HG03571 (cell line): Measurements from ENCODE around the gene GIPC1.

Source experiments
- ATAC-seq: cut with Tn5 transposase; IDR thresholded peaks from one replicate; pipeline ENCODE4 v1.9.1; 2021; ENCODE audit not compliant: unreplicated experiment

GIPC1 gene

DNA sequence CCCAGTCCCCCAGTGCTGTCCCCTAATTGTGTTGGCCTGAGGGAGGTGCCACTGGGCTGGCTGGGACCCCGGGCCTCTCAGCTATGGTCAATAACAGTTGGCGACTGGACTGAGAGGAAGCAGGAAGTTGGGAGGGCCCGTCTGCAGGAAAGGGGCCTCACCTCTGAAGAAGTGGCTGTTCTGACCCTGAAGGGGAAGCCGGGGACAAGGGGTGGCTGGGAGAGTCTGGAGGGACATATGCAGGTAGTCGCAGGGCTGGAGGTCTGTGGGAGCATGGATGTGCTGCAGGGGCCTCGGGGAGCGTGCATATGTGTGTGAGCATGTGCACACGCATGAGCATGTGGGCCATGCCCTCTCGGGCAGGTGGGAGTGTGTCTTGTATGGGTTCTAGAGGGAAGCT lies 56.9 kb downstream of the GIPC1 start:
- no peak for ATAC-seq

DNA sequence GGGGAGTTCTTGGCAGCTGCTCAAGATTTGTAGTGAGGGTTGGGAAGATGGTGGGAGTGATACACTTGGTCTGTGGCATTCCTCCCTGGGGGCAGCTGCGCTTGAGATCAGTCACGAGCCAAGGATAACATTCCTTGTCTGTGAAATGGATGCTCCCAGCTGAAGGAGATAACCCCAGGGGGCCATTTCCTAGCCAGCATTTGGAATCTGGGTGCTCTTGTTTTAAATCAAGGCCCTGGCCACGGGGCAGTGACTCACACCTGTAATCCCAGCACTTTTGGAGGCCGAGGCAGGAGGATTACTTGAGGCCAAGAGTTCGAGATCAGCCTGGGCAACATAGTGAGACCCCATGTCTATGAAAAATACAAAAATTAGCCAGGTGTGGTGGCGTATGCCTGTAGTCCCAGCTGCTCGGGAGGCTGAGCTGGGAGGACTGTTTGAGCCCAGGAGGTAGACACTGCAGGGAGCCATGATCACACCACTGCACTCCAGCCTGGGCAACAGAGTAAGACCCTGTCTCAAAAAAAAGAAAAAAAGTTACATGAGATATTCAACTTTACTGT lies 58.3 kb downstream of the GIPC1 start:
- ATAC-seq, result no peak

DNA sequence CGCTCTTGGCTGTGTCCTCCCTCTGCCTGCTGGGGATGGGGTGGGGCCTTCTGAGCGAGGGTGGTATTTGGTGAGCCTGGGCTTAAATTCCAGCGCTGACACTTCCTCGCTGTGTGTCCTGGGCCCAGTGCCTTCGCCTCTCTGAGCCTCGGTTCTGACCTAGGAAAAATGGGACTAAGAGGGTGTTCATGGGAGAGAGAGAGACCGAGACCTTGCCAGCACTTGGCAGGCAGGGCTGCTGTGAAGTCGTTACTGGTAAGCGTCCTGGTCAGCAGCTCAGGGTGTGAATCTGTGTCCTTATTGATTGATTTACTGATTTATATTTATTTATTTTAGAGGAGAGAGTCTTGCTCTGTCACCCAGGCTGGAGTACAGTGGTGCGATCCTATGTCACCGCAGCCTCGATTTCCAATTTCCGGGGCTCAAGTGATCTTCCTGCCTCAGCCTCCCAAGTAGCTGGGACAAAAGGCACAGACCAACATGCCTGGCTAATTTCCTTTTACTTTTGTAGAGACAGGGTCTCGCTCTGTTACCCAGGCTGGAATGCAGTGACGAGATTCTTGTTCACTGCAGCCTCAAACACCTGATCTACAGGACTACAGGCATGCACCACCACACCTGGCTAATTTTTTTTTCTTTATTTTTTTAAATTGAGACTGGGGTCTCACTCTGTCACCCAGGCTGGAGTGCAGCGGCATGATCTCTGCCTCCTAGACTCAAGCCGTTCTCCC lies 60.4 kb downstream of the GIPC1 start:
- ATAC-seq, result no peak

DNA sequence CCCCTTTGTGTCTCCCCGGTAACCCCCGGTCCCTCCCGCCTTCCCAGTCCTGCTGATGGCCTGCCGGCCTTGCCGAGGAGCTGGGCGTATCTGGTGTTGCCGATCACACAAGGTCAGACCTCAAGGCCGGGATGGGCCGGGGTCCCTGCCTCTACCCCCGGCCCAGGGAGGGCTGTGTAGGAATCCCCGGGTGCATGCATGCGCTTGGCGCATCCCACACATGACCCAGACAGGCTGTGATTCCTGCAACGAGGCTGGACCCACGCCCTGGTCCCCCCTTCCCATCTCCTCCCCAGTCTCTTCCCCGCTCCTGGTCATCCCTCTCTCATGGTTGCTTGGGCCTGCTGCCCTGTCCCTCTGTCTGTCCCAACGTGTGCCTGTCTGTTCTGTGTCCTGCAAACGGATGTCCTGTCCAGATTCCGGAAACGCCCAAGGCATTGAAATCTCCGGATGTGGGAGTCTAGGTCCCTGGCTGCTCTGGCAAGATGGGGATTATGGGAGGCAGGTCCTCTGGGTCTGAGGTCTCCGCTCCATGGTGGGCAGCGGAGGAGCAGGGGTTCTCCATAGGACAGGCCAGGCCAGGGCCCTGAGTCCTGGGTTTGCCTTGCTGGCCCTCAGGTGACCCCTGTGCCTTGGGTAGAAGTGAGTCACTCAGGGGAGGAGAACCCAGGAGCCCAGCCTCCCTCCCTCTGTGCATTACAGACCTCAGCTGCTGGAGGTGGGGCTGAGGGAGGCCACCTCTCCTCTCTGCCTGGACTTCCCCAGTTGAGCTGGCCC lies 61.2 kb downstream of the GIPC1 start:
- no peak for ATAC-seq

DNA sequence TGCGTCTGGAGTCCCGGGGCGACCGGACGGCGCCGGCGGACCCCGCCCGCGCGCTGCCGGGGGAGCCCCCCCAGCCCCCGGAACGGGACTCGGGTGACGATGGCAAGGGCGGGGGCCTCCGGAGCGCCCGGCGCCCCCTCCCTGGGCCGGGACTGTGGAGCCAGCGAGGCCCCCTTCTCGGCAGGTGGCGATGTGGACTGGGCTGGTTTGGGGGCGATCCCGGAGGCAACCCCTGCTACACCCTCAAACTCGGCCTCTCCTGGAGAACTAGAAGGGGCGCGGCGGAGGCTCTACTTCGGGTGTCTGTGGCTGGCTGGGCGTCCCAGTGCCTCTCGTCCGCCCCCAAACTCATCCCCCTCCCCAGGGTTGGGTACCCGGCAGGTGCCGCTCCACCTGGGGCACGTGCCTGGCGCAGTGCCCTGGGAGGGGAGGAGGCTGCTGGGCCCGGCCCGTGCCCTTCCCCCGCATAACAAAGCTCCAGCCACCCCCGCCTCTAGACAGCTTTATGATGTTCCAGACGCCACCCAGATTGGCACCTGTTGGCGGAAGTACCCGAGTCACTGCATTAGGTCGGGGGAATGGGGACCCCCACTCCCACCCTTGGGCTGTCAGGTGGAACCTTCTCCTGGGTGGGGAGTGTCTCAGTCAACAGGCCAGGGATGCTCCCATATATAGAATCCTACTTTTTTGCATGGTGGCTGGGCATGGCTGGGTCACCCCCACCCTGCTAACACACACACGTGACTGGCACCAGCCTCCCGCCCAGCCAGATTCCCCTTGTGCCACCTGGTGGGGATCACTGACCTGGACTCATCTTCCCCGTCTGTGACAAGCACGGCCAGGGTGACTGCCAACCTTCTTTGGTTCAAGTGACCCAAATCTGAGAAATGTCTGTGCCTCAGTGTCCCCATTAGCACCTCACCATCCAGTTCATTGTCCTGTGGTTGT lies 62.1 kb downstream of the GIPC1 start:
- no peak for ATAC-seq

DNA sequence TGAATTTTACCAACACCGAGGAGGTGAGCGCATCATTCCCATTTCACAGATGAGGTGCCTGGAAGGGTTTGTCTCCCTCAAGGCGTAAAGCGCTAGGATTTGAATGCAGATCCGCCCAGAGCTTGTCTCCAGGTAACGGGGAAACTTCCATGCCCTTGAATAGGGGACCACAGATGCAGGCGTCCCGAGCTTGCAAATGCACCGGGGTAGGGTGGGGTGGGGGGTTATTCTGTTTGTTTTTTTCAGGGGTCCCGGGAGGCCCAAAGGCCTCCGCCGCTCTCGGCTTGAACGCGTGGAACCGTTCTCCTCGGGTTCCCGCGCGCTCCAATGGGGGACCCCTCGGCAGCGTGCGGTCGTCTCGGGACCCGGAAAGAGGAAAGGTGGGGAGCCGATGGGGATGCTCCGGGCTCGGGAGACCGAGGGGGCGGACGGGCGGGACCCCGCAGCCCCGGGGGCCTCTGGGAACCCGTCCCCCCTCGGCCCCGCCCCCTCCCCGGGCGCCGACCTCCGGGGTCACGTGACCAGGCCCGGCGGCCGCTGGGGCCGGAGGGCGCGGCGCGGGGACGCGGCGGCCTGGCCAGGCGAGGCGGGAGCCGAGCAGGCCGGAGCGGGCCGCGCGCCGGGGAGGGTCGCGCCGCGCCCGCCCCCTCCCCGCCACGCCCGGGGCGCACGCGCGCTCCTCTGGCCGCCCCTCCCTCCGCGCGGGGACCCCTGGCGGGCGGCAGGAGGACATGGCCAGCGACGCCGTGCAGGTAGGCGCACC lies 63.0 kb downstream of the GIPC1 start, which contains the start of gene PKN1:
PKN1 (plus strand) TSS at position 516 of the 763 bp plus-strand sequence; CDS start at position 732, 216 bp downstream.
- no peak for ATAC-seq

- ATAC-seq, result no peak
These were observed 65.2 kb downstream of the GIPC1 start for GRCh38 chr19:14430712-14431111.

GRCh38 chr19:14428882-14429416 lies 67.0 kb downstream of the GIPC1 start:
- no peak for ATAC-seq
